Pancreas (tissue), 10 donors: ENCODE data around the gene CTNNA3. TPM values are rescaled to one million over a fixed set of nuclear protein-coding genes. Genes with fewer than 3 reads are reported as not detected.

Experiments
- ATAC-seq, 4 donors: fragments of 200-7000 bp; cut with Tn5 transposase; one replicate each; pipeline versions ENCODE4 v1.8.0 to v1.9.1; 2020; ENCODE audit warnings: mild to moderate bottlenecking in 4 of 4, moderate library complexity in 4 of 4
- DNase-seq, 6 donors: peaks; one replicate each; pipeline ENCODE4 v3.0.0-alpha.2; 2020
- FAIRE-seq: peaks from 2 replicates; lab custom pipeline; 2012; peaks lifted over from hg19 to GRCh38; lab: Jason Lieb, UNC
- H3K27ac ChIP-seq, 4 donors: fragments of 200-600 bp; sonication (generic); 1 replicate in 3 of 4; 2 replicates in 1 of 4; pipeline versions ENCODE4 v1.5.0 to v1.8.0; 2020
- H3K27me3 ChIP-seq, 4 donors: fragments of 200-600 bp; one replicate each; pipeline ENCODE4 v1.8.0; 2021
- H3K36me3 ChIP-seq, 3 donors: fragments of 200-600 bp; sonication (generic) in 1 of 3; one replicate each; pipeline versions ENCODE4 v1.5.0 to v1.8.0; 2020 to 2021
- H3K4me1 ChIP-seq, 3 donors: fragments of 200-600 bp; one replicate each; pipeline ENCODE4 v1.8.0; 2021
- H3K4me3 ChIP-seq, 4 donors: fragments of 200-600 bp; sonication (generic) in 2 of 4; one replicate each; pipeline versions ENCODE4 v1.5.0 to v1.8.0; 2020 to 2021
- H3K9me3 ChIP-seq, 4 donors: fragments of 200-600 bp; one replicate each; pipeline ENCODE4 v1.8.0; 2021
- CTCF ChIP-seq, 4 donors: fragments of 200-600 bp; sonication (generic) in 3 of 4; IDR thresholded peaks; one replicate each; pipeline versions ENCODE4 v1.5.0 to v1.8.0; 2021; ENCODE audit warnings: antibody characterized with exemption in 4 of 4
- WGBS, 2 donors: extraction: QIAGEN DNeasy Blood & Tissue Kit; methylation state at CpG; one replicate each; pipeline ENCODE4 v1.1.7; 2013; 5-methylcytosine and 5-hydroxymethylcytosine counted together
- intact Hi-C, 3 donors: fragments of 100-400 bp; cut with DNase I; formaldehyde crosslinking; loops; one replicate each; pipeline versions ENCODE4 v1.11.1 to v1.14.2; 2022
- polyA plus RNA-seq, 2 donors: library from polyadenylated mRNA; stranded (reverse); fragments of 200-250 nt; gene quantifications; one replicate each; pipeline ENCODE4 v1.2.3, GENCODE V29; 2013
- total RNA-seq, 6 donors: library from RNA; stranded (reverse); fragmentation: NEBNext Ultra II Directional in 4 of 6; extraction: Animal tissue kit (Norgen Biotek cat#: 25700) in 4 of 6; gene quantifications; one replicate each; pipeline versions ENCODE4 v1.2.1 to v1.2.4, GENCODE V29; 2021 to 2023
- donor health status: healthy with polysubstance abuse.
- donor health status: DM: no; HTN: no; CAD: no; lungs with moderate emphysema.
- donor health status: DM: no; HTN: no; CAD: no.
- donor health status: control.
- donor health status: control.
- donor health status: Bipolar disorder and iron deficiency.
- donor health status: DM: yes; HTN: yes; CAD: no.
- donor health status: DM: no; HTN: no; CAD: no.
- donor health status: DM: no; HTN: no; CAD: no.
- donor health status: DM: yes; HTN: yes; CAD: no.

Gene CTNNA3
- total and polyA plus RNA-seq, 8 donors: 0.02 to 0.83 (median 0.21) TPM

GRCh38 chr10:66828957-66829356 is 867.0 kb downstream of the CTNNA3 start:
- Histone ChIP-seq H3K4me3 (no peak overlapping the region), H3K27ac (no peak overlapping the region), H3K36me3 (no peaks in the 10 kb centered on the region), H3K4me1 (no peaks in the 10 kb centered on the region), H3K27me3 (no peaks in the 10 kb centered on the region), H3K9me3 (no peaks in the 10 kb centered on the region)
- no peak for TF ChIP-seq CTCF (IDR thresholded peaks at IDR 0.05)
- DNase-seq: no peak
- WGBS, 2 donors: 93 to 98% methylated on average over 2 of the region's 2 CpGs
- no peak for ATAC-seq
- intact Hi-C loops: no loop called here
- FAIRE-seq: no peak

GRCh38 chr10:66827353-66827752 is 868.6 kb downstream of the CTNNA3 start:
- 43 to 63% methylated on average over 1 of the region's 1 CpG for WGBS, 2 donors
- H3K4me1 ChIP-seq: no peaks in the 10 kb centered on the region
- no peak overlapping the region for H3K27ac ChIP-seq
- TF ChIP-seq CTCF (IDR thresholded peaks at IDR 0.05): no peak
- FAIRE-seq (no peak), DNase-seq (no peak), ATAC-seq (no peak)
- no peaks in the 10 kb centered on the region for H3K9me3 ChIP-seq
- intact Hi-C loops: no loop called here
- H3K4me3 ChIP-seq: no peak overlapping the region
- no peaks in the 10 kb centered on the region for H3K27me3 ChIP-seq
- no peaks in the 10 kb centered on the region for H3K36me3 ChIP-seq

GRCh38 chr10:66823301-66823700 is 872.7 kb downstream of the CTNNA3 start:
- Histone ChIP-seq H3K27ac (peak overlapping the region in 1 of 4 donors; percentile 49), H3K27me3 (no peaks in the 10 kb centered on the region), H3K9me3 (no peaks in the 10 kb centered on the region), H3K4me3 (no peak overlapping the region), H3K36me3 (no peaks in the 10 kb centered on the region), H3K4me1 (no peaks in the 10 kb centered on the region)
- intact Hi-C loops: no loop called here
- no peak for TF ChIP-seq CTCF (IDR thresholded peaks at IDR 0.05)
- 85 to 97% methylated on average over 1 of the region's 1 CpG for WGBS, 2 donors
- DNase-seq (no peak), ATAC-seq (no peak), FAIRE-seq (no peak)

- WGBS, 2 donors: 58 to 67% methylated on average over 1 of the region's 1 CpG
- peak overlapping the region in 1 of 4 donors; percentile 49 for H3K27ac ChIP-seq
Observed at GRCh38 chr10:66822801-66823200, 873.2 kb downstream of the CTNNA3 start.

More at GRCh38 chr10:66822801-66823200, 873.2 kb downstream of the CTNNA3 start:
- FAIRE-seq (no peak), ATAC-seq (peak in 2 of 4 donors; percentile 36 to 52), DNase-seq (no peak)
- no peaks in the 10 kb centered on the region for H3K9me3 ChIP-seq
- H3K4me3 ChIP-seq: no peak overlapping the region
- no peak for TF ChIP-seq CTCF (IDR thresholded peaks at IDR 0.05)
- intact Hi-C loops: no loop called here
- no peaks in the 10 kb centered on the region for H3K27me3 ChIP-seq
- H3K4me1 ChIP-seq: no peaks in the 10 kb centered on the region
- H3K36me3 ChIP-seq: no peaks in the 10 kb centered on the region
